ENCODE results near the gene FBXL19. TPM values are rescaled to one million over a fixed set of nuclear protein-coding genes. Genes with fewer than 3 reads are reported as not detected.

Gene FBXL19
- total and polyA plus RNA-seq, 2 of the 13 experiments (the other 11 are each of a cell fraction or from before 2014, with no cell fraction given) = 6.0 to 13.7 TPM

DNA sequence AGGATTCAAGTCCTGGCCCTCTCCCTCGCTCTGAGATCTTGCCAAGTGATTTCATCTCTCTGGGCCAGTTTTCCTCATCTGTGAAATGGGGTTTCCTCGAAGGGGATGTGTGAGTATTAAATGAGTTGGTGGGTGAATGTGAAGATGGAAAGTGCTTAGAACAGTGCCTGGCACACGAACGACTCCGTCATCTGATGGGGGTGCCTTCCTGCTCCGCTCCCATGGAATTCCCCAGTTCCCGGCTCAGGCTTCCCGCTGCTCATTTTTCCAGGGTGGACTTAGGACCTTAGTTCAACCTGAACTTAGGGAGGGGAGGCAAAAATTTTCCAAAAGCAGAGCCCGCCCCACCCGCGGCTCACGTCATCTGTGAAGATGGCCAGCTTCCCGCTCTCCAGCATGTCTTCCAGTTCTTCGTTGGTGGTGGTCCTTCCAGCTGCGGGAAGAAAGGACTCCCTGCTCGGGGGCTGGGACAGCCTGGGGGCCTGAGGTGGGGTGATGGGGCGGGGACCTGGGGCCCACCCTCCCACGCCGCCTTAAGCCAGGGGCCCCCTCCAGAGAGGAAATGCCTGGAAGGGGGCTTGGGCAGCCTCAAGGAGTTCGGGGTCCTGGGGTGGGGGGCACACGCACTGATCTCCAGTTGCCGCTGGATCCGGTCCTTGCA lies 73.1 kb downstream of the FBXL19 start (continued):
- TF ChIP-seq, protein P1, sequence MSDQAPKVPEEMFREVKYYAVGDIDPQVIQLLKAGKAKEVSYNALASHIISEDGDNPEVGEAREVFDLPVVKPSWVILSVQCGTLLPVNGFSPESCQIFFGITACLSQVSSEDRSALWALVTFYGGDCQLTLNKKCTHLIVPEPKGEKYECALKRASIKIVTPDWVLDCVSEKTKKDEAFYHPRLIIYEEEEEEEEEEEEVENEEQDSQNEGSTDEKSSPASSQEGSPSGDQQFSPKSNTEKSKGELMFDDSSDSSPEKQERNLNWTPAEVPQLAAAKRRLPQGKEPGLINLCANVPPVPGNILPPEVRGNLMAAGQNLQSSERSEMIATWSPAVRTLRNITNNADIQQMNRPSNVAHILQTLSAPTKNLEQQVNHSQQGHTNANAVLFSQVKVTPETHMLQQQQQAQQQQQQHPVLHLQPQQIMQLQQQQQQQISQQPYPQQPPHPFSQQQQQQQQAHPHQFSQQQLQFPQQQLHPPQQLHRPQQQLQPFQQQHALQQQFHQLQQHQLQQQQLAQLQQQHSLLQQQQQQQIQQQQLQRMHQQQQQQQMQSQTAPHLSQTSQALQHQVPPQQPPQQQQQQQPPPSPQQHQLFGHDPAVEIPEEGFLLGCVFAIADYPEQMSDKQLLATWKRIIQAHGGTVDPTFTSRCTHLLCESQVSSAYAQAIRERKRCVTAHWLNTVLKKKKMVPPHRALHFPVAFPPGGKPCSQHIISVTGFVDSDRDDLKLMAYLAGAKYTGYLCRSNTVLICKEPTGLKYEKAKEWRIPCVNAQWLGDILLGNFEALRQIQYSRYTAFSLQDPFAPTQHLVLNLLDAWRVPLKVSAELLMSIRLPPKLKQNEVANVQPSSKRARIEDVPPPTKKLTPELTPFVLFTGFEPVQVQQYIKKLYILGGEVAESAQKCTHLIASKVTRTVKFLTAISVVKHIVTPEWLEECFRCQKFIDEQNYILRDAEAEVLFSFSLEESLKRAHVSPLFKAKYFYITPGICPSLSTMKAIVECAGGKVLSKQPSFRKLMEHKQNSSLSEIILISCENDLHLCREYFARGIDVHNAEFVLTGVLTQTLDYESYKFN (CRISPR knock-in tag; conservative IDR thresholded peaks at IDR 0.05) = peak; percentile 90
- TF ChIP-seq KLF9 (CRISPR knock-in tag; IDR thresholded peaks at IDR 0.05; ENCODE audit: low read depth) (no peak), ZFP36L1 (CRISPR knock-in tag; IDR thresholded peaks at IDR 0.05) (no peak), SOX13 (IDR thresholded peaks at IDR 0.05) (no peak; the same call in 1 of the 2 replicates), SOX13 (CRISPR knock-in tag; conservative IDR thresholded peaks at IDR 0.05 in 1 of 2, IDR thresholded peaks at IDR 0.05 in 1 of 2) (peak in 1 of 2 experiments; percentile 36; a peak in 2 of 4 replicates), IRF2 (CRISPR knock-in tag; IDR thresholded peaks at IDR 0.05) (peak; percentile 8; the same call in 1 of the 2 replicates), PRPF4 (IDR thresholded peaks at IDR 0.05; ENCODE audit: low read depth, low read length, poor library complexity, severe bottlenecking) (no peak), ZNF772 (CRISPR knock-in tag; IDR thresholded peaks at IDR 0.05) (0 out of 2 replicates have a peak, but pooled peaks have one; percentile 22), ZNF501 (CRISPR knock-in tag; IDR thresholded peaks at IDR 0.05) (no peak; the same call in 1 of the 2 replicates), CREM (IDR thresholded peaks at IDR 0.05) (peak; percentile 81), CREM (CRISPR knock-in tag; IDR thresholded peaks at IDR 0.05) (no peak), RCOR2 (CRISPR knock-in tag; IDR thresholded peaks at IDR 0.05) (peak; percentile 90)
- TF ChIP-seq, protein P2, sequence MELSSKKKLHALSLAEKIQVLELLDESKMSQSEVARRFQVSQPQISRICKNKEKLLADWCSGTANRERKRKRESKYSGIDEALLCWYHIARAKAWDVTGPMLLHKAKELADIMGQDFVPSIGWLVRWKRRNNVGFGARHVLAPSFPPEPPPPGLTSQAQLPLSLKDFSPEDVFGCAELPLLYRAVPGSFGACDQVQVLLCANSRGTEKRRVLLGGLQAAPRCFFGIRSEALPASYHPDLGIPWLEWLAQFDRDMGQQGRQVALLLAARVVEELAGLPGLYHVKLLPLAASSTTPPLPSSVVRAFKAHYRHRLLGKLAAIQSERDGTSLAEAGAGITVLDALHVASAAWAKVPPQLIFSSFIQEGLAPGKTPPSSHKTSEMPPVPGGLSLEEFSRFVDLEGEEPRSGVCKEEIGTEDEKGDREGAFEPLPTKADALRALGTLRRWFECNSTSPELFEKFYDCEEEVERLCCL (CRISPR knock-in tag; IDR thresholded peaks at IDR 0.05; ENCODE audit: borderline replicate concordance) = no peak
- TF ChIP-seq, protein P3, sequence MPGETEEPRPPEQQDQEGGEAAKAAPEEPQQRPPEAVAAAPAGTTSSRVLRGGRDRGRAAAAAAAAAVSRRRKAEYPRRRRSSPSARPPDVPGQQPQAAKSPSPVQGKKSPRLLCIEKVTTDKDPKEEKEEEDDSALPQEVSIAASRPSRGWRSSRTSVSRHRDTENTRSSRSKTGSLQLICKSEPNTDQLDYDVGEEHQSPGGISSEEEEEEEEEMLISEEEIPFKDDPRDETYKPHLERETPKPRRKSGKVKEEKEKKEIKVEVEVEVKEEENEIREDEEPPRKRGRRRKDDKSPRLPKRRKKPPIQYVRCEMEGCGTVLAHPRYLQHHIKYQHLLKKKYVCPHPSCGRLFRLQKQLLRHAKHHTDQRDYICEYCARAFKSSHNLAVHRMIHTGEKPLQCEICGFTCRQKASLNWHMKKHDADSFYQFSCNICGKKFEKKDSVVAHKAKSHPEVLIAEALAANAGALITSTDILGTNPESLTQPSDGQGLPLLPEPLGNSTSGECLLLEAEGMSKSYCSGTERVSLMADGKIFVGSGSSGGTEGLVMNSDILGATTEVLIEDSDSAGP (CRISPR knock-in tag; IDR thresholded peaks at IDR 0.05; ENCODE audit: borderline replicate concordance) = no peak; the same call in 1 of the 2 replicates
- TF ChIP-seq, protein P4, sequence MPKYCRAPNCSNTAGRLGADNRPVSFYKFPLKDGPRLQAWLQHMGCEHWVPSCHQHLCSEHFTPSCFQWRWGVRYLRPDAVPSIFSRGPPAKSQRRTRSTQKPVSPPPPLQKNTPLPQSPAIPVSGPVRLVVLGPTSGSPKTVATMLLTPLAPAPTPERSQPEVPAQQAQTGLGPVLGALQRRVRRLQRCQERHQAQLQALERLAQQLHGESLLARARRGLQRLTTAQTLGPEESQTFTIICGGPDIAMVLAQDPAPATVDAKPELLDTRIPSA (CRISPR knock-in tag; IDR thresholded peaks at IDR 0.05; ENCODE audit: borderline replicate concordance) = 0 out of 2 replicates have a peak, but pooled peaks have one; percentile 36
- TF ChIP-seq, protein P5, sequence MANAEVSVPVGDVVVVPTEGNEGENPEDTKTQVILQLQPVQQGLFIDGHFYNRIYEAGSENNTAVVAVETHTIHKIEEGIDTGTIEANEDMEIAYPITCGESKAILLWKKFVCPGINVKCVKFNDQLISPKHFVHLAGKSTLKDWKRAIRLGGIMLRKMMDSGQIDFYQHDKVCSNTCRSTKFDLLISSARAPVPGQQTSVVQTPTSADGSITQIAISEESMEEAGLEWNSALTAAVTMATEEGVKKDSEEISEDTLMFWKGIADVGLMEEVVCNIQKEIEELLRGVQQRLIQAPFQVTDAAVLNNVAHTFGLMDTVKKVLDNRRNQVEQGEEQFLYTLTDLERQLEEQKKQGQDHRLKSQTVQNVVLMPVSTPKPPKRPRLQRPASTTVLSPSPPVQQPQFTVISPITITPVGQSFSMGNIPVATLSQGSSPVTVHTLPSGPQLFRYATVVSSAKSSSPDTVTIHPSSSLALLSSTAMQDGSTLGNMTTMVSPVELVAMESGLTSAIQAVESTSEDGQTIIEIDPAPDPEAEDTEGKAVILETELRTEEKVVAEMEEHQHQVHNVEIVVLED (CRISPR knock-in tag; IDR thresholded peaks at IDR 0.05; ENCODE audit: borderline replicate concordance) = no peak

All from HepG2 (cell line).